H1 (cell line): ENCODE measurements around the gene IFT81. TPM values are rescaled to one million over a fixed set of nuclear protein-coding genes. Genes with fewer than 3 reads are reported as not detected.

Experiments
- ATF2 ChIP-seq: IDR thresholded peaks from 2 replicates; pipeline ENCODE4 v1.6.1; 2012; ENCODE audit warnings: low read length, inconsistent platforms
- ATF3 ChIP-seq: IDR thresholded peaks from 2 replicates; pipeline ENCODE4 v1.6.1; 2011; ENCODE audit warnings: low read depth, mild to moderate bottlenecking, low read length; ENCODE audit not compliant: insufficient read depth
- CBX8 ChIP-seq: fragments of 300-800, 300-1000 bp; sonication (generic); IDR thresholded peaks from 2 replicates; pipeline ENCODE4 v1.7.1; 2016; ENCODE audit warnings: low read depth, low read length, borderline replicate concordance
- GABPA ChIP-seq: IDR thresholded peaks from 2 replicates; pipeline ENCODE4 v1.6.1; 2011; ENCODE audit warnings: mild to moderate bottlenecking, low read length, moderate library complexity, borderline replicate concordance; ENCODE audit not compliant: insufficient read depth
- HDAC2 ChIP-seq, 2 experiments: fragments of 300-600 bp in 1 of 2; sonication (generic) in 1 of 2; IDR thresholded peaks; 2 replicates each; pipeline ENCODE4 v1.6.1; 2011 to 2012; ENCODE audit warnings: low read depth in 2 of 2, low read length in 2 of 2, mild to moderate bottlenecking in 2 of 2, moderate library complexity in 2 of 2, borderline replicate concordance in 1 of 2, inconsistent platforms in 1 of 2
- KDM4A ChIP-seq: IDR thresholded peaks from one replicate; pipeline ENCODE4 v1.7.1; 2012; ENCODE audit warnings: low read depth, mild to moderate bottlenecking, moderate library complexity, low read length, inconsistent platforms; ENCODE audit not compliant: severe bottlenecking
- NANOG ChIP-seq: IDR thresholded peaks from 2 replicates; pipeline ENCODE4 v1.6.1; 2011; ENCODE audit warnings: low read length, low read depth, mild to moderate bottlenecking, inconsistent platforms; ENCODE audit not compliant: insufficient read depth, poor library complexity, severe bottlenecking
- POU5F1 ChIP-seq: IDR thresholded peaks from 2 replicates; pipeline ENCODE4 v1.6.1; 2011; ENCODE audit warnings: low read depth, mild to moderate bottlenecking, low read length, moderate library complexity
- TAF7 ChIP-seq: optimal IDR thresholded peaks from 2 replicates; pipeline ENCODE3; 2011; ENCODE audit warnings: low read depth, mild to moderate bottlenecking, inconsistent platforms, low read length, moderate library complexity, borderline replicate concordance
- ZNF274 ChIP-seq: IDR thresholded peaks from 2 replicates; pipeline ENCODE4 v1.7.0; 2012; ENCODE audit warnings: low read length, borderline replicate concordance; ENCODE audit errors: extremely low read depth
- polyA plus RNA-seq, 7 experiments: library from polyadenylated mRNA; depleted of rRNA in 3 of 7; stranded (reverse) in 5 of 7; unstranded in 2 of 7; fragments of >200 nt in 5 of 7; fragments of 200-250 nt in 2 of 7; gene quantifications; 1 replicate in 5 of 7; 2 replicates in 1 of 7; 4 replicates in 1 of 7; pipeline versions ENCODE4 v1.2.1 to v1.2.3, GENCODE V29; 2011 to 2013; ENCODE audit warnings: missing spikeins in 2 of 7, mixed read lengths in 2 of 7
- total RNA-seq: library from RNA; stranded (reverse); fragmentation: NEBNext Ultra II Directional; extraction: Animal tissue kit (Norgen Biotek cat#: 25700); gene quantifications from 2 replicates; pipeline ENCODE4 v1.2.1, GENCODE V29; 2021

Gene IFT81
- total and polyA plus RNA-seq, 2 of the 8 experiments (the other 6 are each of a cell fraction or from before 2014, with no cell fraction given): 4.1 to 14.5 TPM

- TF ChIP-seq HDAC2 (IDR thresholded peaks at IDR 0.05; ENCODE audit: borderline replicate concordance in 1 of 2, low read depth in 2 of 2, low read length in 2 of 2) (no peak), ZNF274 (no peak), KDM4A (no peak), NANOG (no peak), CBX8 (no peak), ATF2 (no peak), ATF3 (no peak), POU5F1 (no peak), TAF7 (no peak), GABPA (no peak)
Measured at GRCh38 chr12:110117956-110118685, 6.0 kb upstream of the IFT81 start (continued).
